ENCODE data around the gene RALGAPA2.

The RALGAPA2 gene

DNA sequence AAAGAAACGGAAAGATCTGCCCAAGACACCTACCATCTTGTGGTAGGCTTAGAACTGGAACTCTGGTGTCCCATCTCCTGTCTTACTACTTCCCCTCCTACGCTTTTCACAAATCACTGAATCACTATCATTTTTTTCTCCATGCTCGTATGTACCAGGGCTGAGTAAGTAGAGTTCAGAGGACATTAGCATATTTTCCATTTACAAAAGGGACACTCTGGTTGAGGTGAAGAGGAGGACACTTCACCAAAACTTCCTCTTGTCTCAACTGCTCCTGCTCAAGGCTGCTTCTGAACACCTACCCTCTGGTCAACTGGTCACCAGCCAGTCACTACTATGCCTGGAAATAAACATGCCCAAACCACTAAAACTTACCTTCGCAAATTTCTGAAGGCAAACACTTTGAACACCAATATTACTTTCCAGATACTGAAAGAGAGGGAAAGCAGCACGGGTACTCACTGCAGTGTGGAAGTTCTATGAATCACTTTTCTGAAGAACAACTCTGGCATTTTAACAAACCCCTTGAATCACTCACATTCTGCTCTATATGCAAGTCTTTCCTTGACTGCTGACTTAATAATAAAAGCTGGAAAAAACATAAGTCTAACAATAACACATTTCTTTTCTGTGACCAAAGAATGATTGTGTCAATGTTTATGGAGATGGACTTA lies 221.2 kb downstream of the RALGAPA2 start:
- peak; percentile 27 for DNase-seq

DNA sequence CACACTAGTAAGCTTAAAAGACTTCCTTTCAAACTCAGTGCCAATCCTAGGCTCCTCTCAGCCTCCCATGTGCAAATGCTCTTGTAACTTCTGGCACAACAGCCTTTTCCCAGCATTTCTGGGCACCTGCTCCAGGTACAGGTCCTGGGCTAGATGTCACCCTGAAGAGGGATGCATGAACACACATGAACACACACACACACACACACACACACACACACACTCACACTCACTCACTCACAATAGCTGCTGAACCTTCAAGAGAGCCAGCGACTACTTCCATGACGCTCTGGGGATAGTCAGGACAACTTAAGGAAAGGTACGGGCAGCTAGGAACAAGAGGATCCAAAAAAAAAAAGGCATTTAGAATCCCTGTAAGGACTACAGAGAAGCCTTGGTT lies 221.8 kb downstream of the RALGAPA2 start:
- DNase-seq, result no peak

DNA sequence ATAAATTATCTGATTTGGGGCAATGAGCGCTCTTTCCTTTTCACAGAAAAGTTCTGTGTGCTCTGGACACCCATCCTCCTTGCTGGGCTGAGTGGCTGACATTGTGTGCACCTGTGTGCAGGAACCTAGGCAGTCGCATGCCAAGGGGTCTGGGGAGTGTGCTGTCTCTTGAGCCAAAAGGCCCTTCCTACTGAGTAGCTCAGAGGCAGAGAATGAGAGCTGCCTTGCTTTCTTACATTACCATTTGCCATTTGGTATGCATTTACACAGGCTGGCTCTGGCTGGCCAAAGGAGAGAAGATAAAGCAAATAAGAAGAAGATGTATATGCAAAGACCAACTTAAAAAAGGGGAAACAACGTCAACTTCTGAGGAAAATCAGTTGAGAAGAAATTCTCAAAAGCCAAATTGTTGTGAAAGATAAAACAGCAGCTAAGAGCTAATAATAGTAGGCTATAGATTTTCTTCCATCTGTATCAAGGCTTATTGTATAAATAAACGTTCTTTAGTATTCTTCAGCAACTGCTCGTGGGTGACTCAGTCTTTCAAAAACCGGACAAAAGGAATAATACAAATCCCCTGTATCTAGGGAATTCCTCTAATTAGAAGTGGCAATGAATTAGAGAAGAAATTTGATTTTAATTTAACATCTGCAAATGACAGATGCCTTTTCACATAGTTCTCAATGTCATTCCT lies 222.6 kb downstream of the RALGAPA2 start:
- DNase-seq, result no peak

DNA sequence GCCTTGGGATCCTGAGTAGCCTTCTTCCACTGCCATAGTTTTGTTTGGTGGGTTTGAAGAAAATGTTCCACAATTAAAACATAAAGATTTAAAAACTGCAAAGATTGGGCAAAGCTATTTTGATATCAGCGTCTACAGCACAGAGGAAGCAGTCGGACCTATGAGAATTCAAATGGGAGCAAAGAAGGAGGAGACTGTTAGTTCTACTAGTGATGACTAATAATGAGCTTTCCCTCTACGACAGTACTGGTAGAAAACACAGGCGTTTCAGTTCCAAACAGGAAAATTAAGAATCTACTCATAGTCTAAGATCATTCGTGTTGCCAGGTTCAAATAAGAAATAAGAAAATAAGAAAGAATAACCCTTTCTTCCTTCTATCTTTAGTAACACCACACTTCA lies 223.4 kb downstream of the RALGAPA2 start:
- DNase-seq, result no peak

DNA sequence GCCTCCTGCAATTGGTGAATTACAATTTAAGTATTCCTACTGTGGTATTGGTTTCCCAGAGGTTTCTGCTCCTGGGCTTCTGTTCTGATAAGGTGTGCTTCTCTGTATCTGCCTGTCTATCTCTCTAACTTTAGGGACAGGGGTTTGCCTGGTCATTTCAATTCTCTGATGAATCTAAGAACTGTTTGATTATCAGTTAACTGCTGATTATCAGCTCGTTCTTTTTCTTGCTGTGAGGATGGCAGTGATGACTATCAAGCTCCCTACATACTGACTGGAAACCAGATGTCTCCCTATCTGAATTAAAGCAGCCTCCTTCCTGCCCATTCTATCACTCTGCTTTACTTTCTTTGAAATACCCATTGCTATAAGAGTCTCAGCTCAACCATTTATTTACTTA lies 224.1 kb downstream of the RALGAPA2 start:
- no peak for DNase-seq

DNA sequence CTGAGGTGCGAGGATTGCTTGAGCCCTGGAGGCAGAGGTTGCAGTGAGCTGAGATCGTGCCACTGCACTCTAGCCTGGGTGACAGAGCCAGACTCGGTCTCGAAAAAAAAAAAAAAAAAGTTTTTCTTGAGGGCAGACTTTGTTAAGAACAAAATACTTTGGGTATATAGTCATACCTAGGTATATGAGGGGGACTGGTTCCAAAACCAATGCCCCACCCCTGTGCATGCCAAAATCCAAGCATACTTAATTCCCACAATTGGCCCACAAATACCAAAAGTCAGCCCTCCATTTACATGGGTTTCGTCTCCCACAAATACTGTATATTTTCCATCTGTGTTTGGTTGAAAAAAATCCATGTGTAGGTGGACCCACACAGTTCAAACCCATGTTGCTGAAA lies 224.6 kb downstream of the RALGAPA2 start:
- peak; percentile 37 for DNase-seq

DNA sequence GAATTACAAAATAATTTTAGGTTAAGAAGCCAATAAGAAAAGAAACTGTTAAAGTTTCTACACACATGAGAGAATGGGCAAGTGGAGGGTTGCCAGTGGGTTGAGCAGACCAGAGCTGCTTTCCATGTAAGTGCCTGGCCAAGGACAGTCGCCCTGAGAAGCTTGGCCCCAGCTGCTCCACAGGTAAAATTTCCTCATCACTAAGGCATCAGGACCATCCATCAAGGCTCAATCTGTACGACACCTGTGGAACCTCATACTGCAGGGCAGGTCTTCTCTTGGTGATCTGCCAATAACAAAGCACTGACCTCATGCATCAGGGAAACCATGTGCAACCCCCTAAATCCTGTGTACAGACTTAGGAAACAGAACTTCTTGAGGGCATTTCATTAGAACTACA lies 229.1 kb downstream of the RALGAPA2 start:
- DNase-seq, result no peak

DNA sequence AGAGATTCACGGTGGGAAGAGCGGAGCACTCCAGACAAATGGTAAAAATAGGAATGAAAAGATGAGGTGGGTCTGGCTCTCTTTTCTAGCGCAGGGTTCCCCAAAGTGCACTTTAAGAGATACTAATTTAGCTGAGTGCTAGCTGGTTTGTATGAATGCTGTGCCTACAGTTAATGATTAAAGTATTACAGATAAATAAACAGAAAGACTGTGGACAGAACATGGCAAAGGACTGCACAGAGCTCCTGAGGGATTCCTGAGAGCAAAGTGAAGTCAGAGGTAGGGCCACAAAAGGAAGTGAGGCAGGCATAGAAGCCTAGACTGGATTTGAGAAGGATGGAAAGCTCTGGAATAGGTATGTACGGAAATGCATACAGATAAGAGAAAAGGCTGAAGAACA lies 230.0 kb downstream of the RALGAPA2 start:
- DNase-seq, result no peak

DNA sequence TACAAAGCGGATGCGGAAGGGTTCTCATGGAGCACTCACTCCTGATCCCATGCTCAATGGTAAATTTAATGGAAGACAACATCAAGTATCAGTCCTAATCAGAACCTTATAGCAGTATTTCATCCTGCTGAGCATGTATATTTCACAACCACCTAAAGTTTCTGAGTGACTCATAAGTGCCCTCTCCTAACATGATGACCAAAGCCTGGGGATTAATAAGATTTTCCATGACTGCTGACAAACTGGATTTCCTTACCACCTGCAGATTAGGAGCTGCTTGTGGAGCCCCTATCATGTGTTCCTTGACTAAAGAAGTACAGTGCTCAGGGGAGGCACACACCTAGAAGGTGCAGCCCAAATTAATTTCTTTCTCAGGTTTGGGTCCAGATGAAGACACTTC lies 231.8 kb downstream of the RALGAPA2 start:
- peak; percentile 51 for DNase-seq

DNA sequence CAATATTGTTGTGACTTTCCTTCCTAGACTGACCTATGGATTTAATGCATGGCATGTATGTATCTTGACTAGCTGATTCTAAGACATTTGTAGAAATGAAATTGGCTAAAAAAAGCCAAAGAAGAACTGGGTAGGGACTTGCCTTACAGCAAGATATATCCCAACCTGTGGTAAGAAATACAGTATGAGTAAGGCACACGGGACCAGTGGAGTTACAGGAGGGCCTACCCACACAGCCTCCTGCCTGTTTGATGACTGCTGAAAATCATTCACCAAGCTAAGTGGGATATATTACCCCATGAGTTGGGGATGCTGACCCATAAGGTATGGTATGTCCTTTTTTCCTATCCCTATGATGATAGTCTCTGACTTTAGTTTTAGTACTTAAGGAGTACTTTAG lies 232.3 kb downstream of the RALGAPA2 start:
- DNase-seq, result no peak

DNA sequence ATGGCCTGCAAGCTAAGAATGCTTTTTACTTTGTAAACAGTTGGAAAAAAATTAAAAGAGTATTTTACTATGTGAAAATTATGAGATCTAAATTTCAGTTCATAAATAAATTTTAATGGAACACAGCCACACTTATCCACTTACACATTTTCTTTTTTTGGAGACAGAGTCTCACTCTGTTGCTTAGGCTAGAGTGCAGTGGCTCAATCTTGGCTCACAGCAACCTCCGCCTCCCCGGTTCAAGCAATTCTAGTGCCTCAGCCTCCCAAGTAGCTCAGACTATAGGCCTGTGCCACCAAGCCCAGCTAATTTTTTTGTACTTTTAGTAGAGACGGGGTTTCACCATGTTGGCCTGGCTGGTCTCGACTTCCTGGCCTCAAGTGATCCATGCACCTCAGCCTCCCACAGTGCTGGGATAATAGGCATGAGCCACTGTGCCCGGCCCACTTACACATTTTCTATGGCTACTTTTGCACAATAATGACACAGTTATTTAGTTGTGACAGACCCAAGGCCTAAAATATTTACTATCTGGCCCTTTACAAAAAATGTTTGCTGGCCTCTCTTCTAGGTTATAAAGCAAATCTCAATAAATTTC lies 234.9 kb downstream of the RALGAPA2 start:
- DNase-seq, result no peak

DNA sequence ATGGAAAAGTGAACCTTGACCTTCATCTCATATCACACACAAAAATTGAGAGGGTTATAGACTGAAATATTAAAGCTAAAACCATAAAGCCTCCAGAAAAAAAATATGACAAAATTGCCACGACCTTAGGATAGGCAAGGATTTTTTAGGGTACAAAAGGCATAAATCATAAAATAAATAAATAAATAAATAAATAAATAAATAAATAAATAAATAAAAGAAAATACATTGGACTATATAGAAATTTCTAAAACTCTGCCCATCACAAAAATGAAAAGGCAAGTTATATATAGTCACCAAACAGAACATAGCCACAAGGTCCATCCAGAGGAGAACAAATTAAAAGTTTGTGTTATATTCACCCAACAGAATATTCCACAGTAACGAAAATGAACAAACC lies 235.9 kb downstream of the RALGAPA2 start:
- DNase-seq, result no peak

DNA sequence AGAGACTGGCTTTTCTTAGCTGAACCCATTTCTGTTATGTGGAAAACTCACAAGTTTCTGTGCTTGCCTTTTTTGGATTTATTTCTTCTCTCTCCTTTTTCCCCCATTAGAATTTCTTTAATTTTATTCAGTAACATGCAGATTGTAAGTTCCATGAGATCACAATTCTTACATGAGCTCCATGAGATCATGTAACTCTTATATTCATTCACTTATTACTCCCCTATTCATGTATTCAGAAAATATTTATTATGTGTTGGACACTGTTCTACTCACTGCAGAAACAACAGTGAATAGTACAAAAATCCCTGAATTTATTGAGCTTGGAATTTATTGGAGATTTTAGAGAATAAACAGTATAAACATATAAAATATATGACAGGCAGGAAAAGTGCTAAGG lies 238.8 kb downstream of the RALGAPA2 start:
- no peak for DNase-seq

DNA sequence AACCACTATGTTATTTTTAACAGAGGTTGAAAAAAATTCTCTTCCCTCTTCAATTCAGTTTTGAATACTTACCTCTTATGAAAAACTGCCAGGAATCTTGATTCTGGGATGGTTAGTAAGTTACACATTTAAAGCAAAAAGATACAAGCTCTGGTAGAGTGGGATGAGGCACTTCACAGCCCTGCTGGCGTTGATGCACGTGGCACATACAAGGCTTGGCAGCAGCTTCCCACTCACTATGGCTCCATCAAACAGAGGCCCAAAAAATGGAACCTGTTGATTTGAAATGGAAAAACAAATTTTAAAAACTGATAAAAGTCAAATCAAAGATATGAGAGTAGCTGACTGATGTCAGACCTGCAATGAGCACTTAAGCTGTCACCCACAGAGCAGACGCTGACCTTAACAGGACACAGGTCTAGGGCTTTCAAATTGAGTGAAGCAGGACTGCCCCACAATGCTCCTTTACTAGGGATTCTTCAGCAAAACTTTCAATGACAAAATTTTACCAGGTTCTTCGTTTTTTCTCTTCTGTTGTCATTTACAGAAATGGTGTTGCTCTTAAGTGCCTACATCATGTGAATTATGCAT lies 239.7 kb downstream of the RALGAPA2 start:
- DNase-seq, result no peak

DNA sequence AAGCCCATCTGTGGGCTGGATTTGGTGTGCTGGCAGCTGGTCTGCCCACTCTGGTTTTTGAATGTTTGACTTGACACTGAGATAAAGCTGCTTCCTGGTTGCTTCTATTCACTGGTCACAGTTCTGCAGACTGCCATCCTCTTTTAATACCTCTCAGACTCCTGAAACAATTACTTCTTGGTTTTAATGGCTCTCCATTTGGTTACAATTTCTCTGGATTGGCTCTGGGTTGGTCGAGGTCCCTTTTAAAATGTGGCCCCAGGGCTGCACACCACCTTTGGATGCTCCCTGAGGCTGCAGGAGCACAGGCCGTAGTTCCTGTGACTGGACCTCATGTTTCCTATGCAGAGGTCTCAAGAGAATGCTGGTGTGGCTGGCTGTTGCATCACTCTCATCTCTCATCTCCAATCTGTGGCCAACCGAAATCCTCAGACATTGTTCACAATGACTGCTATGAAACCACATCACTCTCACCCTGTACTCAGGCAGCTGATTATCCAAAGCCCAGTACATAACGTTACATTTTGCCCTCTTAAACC lies 246.0 kb downstream of the RALGAPA2 start:
- DNase-seq, result peak; percentile 47

DNA sequence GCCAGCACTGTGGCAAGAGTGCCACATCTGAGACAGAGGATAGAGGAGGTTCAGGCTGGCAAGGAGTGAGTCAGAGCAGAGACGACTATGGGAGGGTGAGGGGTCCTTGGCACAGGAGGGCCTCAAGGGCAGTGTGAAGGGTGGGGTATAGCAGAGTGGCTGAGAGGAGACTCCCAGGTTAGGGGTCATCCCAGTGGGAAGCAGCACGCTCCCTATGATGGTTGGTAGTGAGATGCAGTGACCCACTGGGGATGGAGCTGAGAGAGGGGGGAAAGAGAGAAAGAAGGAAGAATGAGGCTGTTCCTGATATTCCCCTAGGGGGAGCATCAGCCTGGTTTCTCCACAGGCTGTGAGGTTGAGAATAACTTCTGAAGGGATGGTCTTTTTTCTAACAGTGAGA lies 247.2 kb downstream of the RALGAPA2 start:
- DNase-seq, result no peak

DNA sequence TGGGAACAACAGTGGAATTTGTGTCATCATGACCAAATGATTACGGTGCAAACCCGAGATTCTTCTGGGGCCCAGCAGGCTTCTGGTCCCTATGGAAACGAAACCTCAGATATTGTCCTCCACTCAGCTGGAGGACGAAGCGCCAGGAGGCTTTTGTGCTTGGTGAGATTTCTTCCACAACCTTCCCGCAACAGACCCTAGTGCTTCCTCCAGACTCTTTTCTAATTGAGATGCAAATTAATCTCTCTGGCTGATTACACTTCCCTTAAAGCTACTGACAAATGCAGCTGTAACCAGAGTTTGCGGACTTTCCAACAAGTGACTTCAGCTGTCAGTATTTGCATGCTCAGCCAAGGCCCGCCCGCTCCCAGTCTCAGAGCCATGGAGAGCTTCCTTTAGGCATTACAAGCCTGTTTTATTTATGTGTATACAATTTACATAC lies 248.5 kb downstream of the RALGAPA2 start:
- no peak for DNase-seq

DNA sequence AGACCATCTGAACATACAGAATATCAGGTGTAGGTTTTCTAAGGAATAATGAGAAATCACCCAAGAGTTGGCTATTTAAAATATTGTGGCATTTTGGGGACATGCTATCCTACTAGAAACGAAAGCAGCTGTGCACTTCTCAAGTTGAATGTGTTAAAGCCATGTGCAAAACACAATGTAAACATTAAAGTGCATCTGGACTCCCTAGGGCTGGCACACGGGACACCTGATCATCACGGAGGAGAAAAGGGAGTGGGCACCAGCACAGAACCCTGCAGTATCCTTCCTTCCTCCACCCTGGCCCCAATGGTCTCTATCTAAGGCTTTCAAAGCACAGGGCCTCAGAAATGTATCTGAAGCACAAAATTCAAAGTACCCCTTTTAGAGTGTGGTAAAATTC lies 250.3 kb downstream of the RALGAPA2 start:
- DNase-seq, result no peak

DNA sequence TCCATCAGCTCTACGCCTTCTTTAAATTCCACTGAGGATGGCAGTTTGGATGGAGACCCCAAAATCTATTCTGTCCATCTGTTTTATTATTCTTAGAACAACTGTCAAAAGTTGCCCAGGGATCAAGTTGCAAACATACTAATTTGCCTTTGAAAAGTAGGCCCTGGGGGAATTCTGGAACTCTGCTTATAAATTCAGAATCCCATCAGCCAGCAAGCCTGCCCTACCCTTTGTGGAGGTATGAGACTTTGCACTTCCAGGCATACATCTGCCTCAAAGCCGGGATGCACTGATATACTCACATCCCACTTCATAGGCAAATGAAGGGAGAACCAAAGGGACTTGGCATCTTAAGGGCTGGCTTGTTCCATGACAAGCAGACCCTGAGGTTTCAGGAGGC lies 250.9 kb downstream of the RALGAPA2 start:
- DNase-seq, result no peak

DNA sequence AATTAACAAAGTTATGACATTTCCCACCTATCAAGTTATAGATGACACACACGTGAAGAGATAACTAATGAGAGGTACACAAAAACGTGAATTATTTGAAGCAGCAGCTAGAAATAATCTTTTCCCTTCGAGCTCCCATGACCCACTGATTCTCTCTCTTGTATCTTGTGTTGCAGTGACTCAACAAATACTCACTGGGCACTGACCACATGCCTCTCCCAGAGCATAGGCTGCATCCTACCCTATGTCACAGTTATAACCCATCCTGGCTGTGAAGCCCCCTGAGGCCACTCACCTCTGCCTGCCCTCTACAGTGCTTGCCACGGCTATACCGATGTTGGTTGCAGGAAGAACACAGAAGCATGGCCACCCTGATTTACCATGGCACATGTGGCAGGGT lies 252.7 kb downstream of the RALGAPA2 start:
- no peak for DNase-seq

DNA sequence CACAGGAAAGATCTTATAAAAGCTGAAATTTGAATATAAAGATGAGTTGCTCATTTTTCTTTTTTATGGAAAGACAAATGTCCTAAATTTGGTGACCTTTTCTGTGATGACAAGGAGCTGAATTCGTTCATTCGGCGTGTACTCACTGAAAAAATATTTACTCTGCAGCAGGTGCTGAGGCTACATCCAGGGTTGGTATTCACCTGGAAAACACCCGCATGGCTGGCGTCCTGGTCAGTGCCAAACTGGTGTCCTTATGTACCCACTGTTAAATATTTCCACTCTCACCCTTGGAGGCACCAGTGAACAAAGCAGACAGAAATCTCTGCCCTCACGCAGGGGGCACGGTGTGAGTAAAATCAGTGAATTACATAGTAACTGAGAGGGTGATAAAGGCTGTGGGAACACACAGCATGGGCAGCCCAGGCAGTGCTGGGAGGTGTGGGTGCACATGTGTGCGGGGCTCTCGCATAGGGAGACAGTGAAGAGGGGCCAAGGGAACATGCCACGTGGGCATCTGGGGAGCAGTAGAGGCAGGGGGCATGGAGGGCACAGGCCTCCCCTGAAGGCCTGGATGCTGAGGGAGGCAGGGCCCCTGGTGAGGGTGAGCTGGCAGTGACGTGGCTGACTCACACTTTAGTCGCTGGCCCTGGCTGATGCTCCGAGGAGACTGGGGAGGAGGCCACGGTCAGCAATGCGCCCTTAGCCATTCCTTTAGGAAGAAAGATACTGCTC lies 254.9 kb downstream of the RALGAPA2 start:
- peak; percentile 61 for DNase-seq

DNA sequence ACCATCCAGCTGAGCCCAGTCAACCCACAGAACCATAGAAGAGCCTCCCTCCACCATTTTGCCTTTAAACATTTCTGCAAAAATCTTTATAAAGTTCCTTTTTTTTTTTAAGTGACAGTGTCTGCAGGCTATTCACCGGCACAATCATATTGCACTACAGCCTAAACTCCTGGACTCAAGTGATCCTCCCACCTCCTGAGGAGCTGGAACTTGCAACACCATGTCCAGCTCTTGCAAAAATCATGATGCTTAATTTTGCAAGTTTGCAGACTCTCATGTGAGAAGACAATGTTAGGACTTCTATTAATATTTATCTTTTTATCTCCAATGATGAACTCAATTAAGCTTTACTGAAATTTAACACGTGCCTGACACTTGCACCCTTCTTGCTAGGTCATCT lies 255.7 kb downstream of the RALGAPA2 start:
- no peak for DNase-seq

DNA sequence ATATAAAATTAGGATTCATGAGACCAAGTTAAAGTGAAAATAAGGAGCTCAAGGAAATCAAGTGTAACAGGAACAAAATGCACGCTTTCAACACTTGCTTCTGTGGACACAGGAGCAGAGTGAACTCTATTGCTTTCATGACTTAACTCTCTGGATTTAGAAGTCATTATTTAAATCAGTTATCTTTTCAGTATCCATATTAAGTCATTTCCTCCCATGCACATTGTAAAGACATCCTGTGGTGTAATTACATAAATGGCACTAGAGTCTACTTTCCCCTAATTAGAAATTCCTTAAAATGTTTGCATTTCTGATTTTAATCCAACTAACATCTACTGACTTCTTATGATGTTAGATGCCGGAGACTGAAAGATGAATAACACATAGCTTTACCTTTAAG lies 256.5 kb downstream of the RALGAPA2 start:
- no peak for DNase-seq

All from EL (cell line).